HG02678 (cell line): ENCODE results near the gene PHACTR1.
"Not testable (repeated sequence)": the region's sequence is repeated elsewhere in the genome, so short reads cannot be mapped to it uniquely, and the experiment has no call there.

Experiments
- ATAC-seq: cut with Tn5 transposase; IDR thresholded peaks from one replicate; pipeline ENCODE4 v1.9.1; 2021; ENCODE audit warnings: mild to moderate bottlenecking, moderate library complexity; ENCODE audit not compliant: unreplicated experiment

PHACTR1 gene

GRCh38 chr6:13326031-13326586 lies 609.5 kb downstream of the PHACTR1 start:
- ATAC-seq = not testable (repeated sequence)

DNA sequence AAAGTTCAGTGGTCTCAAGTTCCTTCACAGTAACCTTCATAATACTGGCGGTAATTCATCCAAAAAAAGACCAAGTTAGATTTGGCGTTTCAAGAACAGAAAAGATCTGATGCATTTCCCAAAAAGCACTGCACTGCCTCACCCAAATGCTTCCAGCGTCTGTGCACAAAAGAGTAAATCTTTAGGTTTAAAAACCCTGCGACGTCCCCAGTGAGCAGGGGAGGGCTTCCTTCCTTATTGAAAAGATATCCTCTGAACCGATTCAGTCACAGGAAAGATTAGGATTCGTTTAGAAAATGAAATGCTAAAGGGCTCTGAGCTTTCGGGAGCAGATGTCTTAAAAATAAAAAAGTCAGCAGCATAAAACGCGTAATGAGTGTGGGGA lies 611.1 kb downstream of the PHACTR1 start:
- no peak for ATAC-seq

DNA sequence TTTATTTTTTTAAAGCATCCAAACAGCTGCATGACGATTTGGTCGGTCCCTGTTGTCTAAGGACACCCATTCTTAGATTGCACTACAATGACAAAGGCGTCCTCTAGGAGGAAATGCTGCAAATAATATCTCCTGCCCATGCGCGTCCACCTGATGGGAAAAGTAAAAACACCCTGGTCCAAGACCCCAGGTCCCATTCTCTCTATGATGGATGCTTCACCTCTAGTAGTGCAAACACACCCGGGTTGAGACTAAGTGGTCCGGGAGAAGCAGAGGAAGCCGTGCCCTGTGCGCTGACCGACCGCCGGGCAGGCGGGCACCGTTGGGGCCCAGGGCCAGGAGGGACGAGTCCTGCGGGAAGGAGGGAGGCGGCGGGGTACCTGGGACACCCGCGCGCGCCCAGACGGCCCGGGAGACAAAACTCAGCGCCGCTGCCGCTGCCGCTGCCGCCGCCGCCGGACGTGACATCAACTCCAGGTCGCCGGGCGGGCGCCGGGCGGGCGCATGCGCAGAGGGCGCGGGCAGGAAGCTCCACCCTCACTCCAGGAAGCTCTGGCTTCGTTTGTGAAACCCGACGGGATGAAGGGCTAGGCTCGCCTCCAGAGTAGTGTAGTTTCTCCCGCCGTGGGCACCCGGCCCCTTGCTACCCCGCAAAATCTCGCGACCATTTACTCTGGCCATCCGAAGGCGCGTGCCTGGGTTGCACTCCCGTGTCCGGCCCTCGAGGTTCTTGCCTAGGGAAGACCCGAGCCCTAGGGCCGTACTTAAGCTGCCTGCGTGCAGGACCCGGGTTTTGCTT lies 611.7 kb downstream of the PHACTR1 start, which contains the start of gene TBC1D7:
Gene TBC1D7 (minus strand): TSS at position 462 of the 799 bp plus-strand sequence. CDS start 1,639 bp downstream, outside the sequence.
- peak; percentile 93 for ATAC-seq

GRCh38 chr6:13328875-13329183 lies 612.3 kb downstream of the PHACTR1 start:
- no peak for ATAC-seq

- no peak for ATAC-seq
Measured at GRCh38 chr6:13331516-13332348, 615.2 kb downstream of the PHACTR1 start.

DNA sequence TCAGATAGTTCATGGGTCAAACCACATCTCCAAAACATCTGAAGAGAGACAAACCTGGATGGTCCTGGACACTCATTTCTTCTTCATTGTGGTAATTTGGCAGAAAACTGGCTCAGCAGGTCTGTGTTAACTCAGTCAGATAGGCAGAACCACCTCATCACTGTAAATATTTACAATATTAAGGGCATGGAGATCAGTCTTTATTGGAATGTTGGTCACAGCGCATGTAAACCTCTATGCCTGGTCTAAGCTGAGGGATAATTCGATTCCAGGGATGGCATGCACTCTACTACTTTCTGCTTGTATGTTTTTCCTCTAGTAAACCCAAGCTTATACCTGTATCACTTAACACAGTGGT lies 615.8 kb downstream of the PHACTR1 start:
- ATAC-seq = no peak

DNA sequence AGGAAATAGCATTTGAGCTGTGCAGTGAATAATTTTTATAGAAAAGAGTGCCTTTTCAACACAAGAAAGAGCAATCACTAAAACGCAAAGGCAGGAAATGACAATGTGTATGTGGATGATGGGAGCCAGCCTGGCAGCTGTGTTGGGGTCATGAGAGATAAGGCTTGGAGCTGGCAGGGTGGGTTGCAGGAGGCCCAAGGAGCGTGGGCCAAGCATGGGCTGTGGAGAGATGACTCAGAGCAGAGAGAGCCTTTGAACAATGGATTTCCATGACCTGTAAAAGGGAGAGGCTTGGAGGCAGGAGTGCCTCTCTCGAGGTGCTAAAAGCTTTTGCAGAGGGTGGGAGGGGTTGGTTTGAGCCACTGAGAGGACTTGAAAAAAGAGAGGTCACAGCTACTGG lies 618.4 kb downstream of the PHACTR1 start:
- ATAC-seq = no peak

- ATAC-seq = no peak
Measured at GRCh38 chr6:13336553-13336952, 620.0 kb downstream of the PHACTR1 start.

- ATAC-seq = no peak
Measured at GRCh38 chr6:13338038-13338437, 621.5 kb downstream of the PHACTR1 start.
